K562 (cell line): ENCODE results near the gene ATAD3B. TPM values are rescaled to one million over a fixed set of nuclear protein-coding genes. Genes with fewer than 3 reads are reported as not detected.
A peak's percentile ranks its signal among the peaks of the same experiment; 100 is the strongest.
"Not testable (repeated sequence)": the region's sequence is repeated elsewhere in the genome, so short reads cannot be mapped to it uniquely, and the experiment has no call there.

Experiments used
- ATAC-seq: fragments of 200-7000 bp; cut with Tn5 transposase; 3 replicates; pipeline ENCODE4 v1.9.1; 2020; ENCODE audit warnings: moderate library complexity
- BruUV-seq: library from RNA; stranded (reverse); fragments of 400-500 nt; replicated peaks from 2 replicates; lab custom pipeline; 2021; lab: Mats Ljungman, UMichigan
- CTCF ChIA-PET: fragments of 300-600 bp; formaldehyde crosslinking; extraction: SDS; loops from one replicate; lab custom pipeline; 2021; ENCODE audit warnings: low intra/inter-chr PET ratio; lab: Yijun Ruan, JAX
- POLR2A ChIA-PET: fragments of 300-600, 350-650 bp; sonication (Branson Sonifier 250); formaldehyde crosslinking; extraction: SDS; loops from one replicate; lab custom pipeline; 2021; ENCODE audit warnings: antibody characterized with exemption, inconsistent platforms; lab: Yijun Ruan, JAX
- DNase-seq, 4 experiments: peaks; one replicate each; pipeline versions ENCODE4 v3.0.0 to v3.0.0-alpha.2; 2011 to 2018; ENCODE audit warnings: low spot score in 3 of 4, mixed read lengths in 3 of 4; ENCODE audit errors: extremely low read depth in 1 of 4
- FAIRE-seq: peaks from 2 replicates; lab custom pipeline; 2011; peaks lifted over from hg19 to GRCh38; lab: Jason Lieb, UNC
- H2AFZ ChIP-seq: 2 replicates; pipeline ENCODE4 v1.6.0; 2011; ENCODE audit warnings: low read depth, low read length, control low read depth, inconsistent platforms
- H3K27ac ChIP-seq: fragments of 200-600 bp; 3 replicates; pipeline ENCODE4 v1.8.0; 2011; ENCODE audit warnings: low read depth, mild to moderate bottlenecking, control low read depth, inconsistent platforms, low read length, moderate library complexity, mixed read lengths; ENCODE audit errors: extremely low read depth
- H3K27me3 ChIP-seq, 2 experiments: fragments of 300-600 bp in 1 of 2; 2 replicates in 1 of 2; 3 replicates in 1 of 2; pipeline versions ENCODE4 v1.6.0 to v1.8.0; 2011; ENCODE audit warnings: inconsistent platforms in 2 of 2, low read length in 2 of 2, mild to moderate bottlenecking in 1 of 2, mixed read lengths in 1 of 2, moderate library complexity in 1 of 2; ENCODE audit not compliant: control insufficient read depth in 2 of 2, insufficient read depth in 2 of 2
- H3K36me3 ChIP-seq: fragments of 300-600 bp; 3 replicates; pipeline ENCODE4 v1.8.0; 2011; ENCODE audit warnings: mild to moderate bottlenecking, low read length, inconsistent platforms; ENCODE audit not compliant: control insufficient read depth, insufficient read depth
- H3K4me1 ChIP-seq, 2 experiments: fragments of 200-600 bp in 1 of 2; replicated peaks in 1 of 2; 2 replicates in 1 of 2; 3 replicates in 1 of 2; pipeline versions ENCODE4 v1.5.1 to v1.8.0; 2011; ENCODE audit warnings: inconsistent platforms in 2 of 2, low read length in 2 of 2, mild to moderate bottlenecking in 1 of 2, mixed read lengths in 1 of 2, moderate library complexity in 1 of 2; ENCODE audit not compliant: control insufficient read depth in 2 of 2, insufficient read depth in 2 of 2
- H3K4me2 ChIP-seq: 2 replicates; pipeline ENCODE4 v1.6.1; 2011; ENCODE audit warnings: low read length, control low read depth, inconsistent platforms, mixed read lengths; ENCODE audit not compliant: insufficient read depth
- H3K4me3 ChIP-seq: fragments of 200-600 bp; sonication (generic), shearing (Covaris generic); 2 replicates; pipeline ENCODE4 v1.5.1; 2016; ENCODE audit warnings: control low read depth, inconsistent platforms
- H3K79me2 ChIP-seq: fragments of 200-600 bp; 3 replicates; pipeline ENCODE4 v1.8.0; 2011; ENCODE audit warnings: low read length, inconsistent platforms; ENCODE audit not compliant: control insufficient read depth, insufficient read depth
- H3K9ac ChIP-seq, 2 experiments: 2 replicates each; pipeline versions ENCODE4 v1.6.0 to v1.6.1; 2011; ENCODE audit warnings: low read depth in 2 of 2, low read length in 2 of 2, control low read depth in 1 of 2, inconsistent platforms in 1 of 2, mild to moderate bottlenecking in 1 of 2, mixed read lengths in 1 of 2; ENCODE audit not compliant: insufficient read depth in 1 of 2
- H3K9me1 ChIP-seq: one replicate; pipeline ENCODE4 v1.6.0; 2011; ENCODE audit warnings: inconsistent platforms, mild to moderate bottlenecking, low read length, moderate library complexity; ENCODE audit not compliant: control insufficient read depth, insufficient read depth
- H3K9me3 ChIP-seq: replicated peaks from 2 replicates; pipeline ENCODE4 v1.5.1; 2011; ENCODE audit warnings: low read depth, low read length, inconsistent platforms; ENCODE audit not compliant: control insufficient read depth, insufficient read depth
- H4K20me1 ChIP-seq: replicated peaks from 2 replicates; pipeline ENCODE4 v1.6.1; 2011; ENCODE audit warnings: low read length, inconsistent platforms, mixed read lengths; ENCODE audit not compliant: control insufficient read depth, insufficient read depth
- MBD1 ChIP-seq: fragments of 250-450 bp; sonication (Bioruptor Pico); IDR thresholded peaks from 2 replicates; pipeline ENCODE4 v1.8.0; 2022; ENCODE audit warnings: inconsistent platforms
- PHF20 ChIP-seq: fragments of 450-650 bp; IDR thresholded peaks from 2 replicates; pipeline ENCODE4 v1.6.1; 2018; ENCODE audit not compliant: partially characterized antibody
- WGBS: fragments of 100-300 bp; shearing (Covaris generic); methylation state at CpG from one replicate; pipeline ENCODE4 v1.1.6; 2016; ENCODE audit warnings: low coverage, mixed read lengths; ENCODE audit not compliant: insufficient coverage; ENCODE audit errors: missing lambda C conversion rate; 5-methylcytosine and 5-hydroxymethylcytosine counted together
- in situ Hi-C: fragments of 300-500 bp; cut with MboI; formaldehyde crosslinking; loops from 4 replicates; pipeline ENCODE4 v1.15.0; 2018; ENCODE audit warnings: inconsistent platforms, mixed read lengths
- intact Hi-C: fragments of 100-400 bp; cut with micrococcal nuclease; formaldehyde crosslinking; loops from 2 replicates; pipeline ENCODE4 v1.14.2; 2022
- polyA plus RNA-seq, 8 experiments: library from polyadenylated mRNA; depleted of rRNA in 4 of 8; stranded (reverse) in 5 of 8; unstranded in 3 of 8; fragments of >200 nt; fragmentation: Nextera tagmentation in 2 of 8; fragmentation: Illumina TruSeq in 1 of 8; extraction: Ambion mirVana in 2 of 8; extraction: Trizol in 1 of 8; gene quantifications; 2 replicates each; pipeline versions ENCODE4 v1.2.1 to v1.2.3, GENCODE V29; 2011 to 2014; ENCODE audit warnings: inconsistent platforms in 1 of 8, missing spikeins in 1 of 8
- total RNA-seq, 7 experiments: library from RNA; depleted of rRNA in 6 of 7; stranded (reverse); fragments of >200 nt in 6 of 7; fragmentation: Illumina TruSeq in 2 of 7; extraction: Trizol in 2 of 7; gene quantifications; 2 replicates each; pipeline versions ENCODE4 v1.2.1 to v1.2.3, GENCODE V29; 2011 to 2021; ENCODE audit warnings: low replicate concordance in 1 of 7

The ATAD3B gene
- total and polyA plus RNA-seq, 9 of the 15 experiments (the other 6 are each of a cell fraction or from before 2014, with no cell fraction given), result 0.07 to 113 (median 27.7) TPM

- BruUV-seq, result TSS peak; percentile 94
Measured at GRCh38 chr1:1505801-1506200, 34.2 kb downstream of the ATAD3B start.

More at GRCh38 chr1:1505801-1506200, 34.2 kb downstream of the ATAD3B start:
- ATAC-seq, H3K79me2 ChIP-seq, H3K27me3 ChIP-seq, DNase-seq, H3K9me1 ChIP-seq, H3K36me3 ChIP-seq, H3K4me3 ChIP-seq, in situ Hi-C loops, FAIRE-seq, H4K20me1 ChIP-seq, H3K9me3 ChIP-seq: not testable (repeated sequence)
- TF ChIP-seq MBD1 (CRISPR knock-in tag), result peak; percentile 76; the same call in 1 of the 2 replicates
- TF ChIP-seq PHF20, result peak; percentile 6
- intact Hi-C loops, result loop anchor here (10.0 kb wide), 1 partner anchor 131 kb away; the partner anchor contains the start of gene AURKAIP1
- Histone ChIP-seq H3K4me1 (peaks cover 8 to 18% of the 10 kb centered on the region in 2 experiments; a peak in 3 of 5 replicates), H3K27ac (peak overlapping the region; percentile 74), H3K4me2 (peak overlapping the region; percentile 67), H2AFZ (peak overlapping the region; percentile 69), H3K9ac (peak overlapping the region; percentile 41 to 61; a peak in 2 of 4 replicates)
- CTCF ChIA-PET, result interaction anchor here (1.4 kb wide), 1 partner anchor 156 kb away, joined by 5 read pairs; the partner anchor contains the start of gene DVL1
- POLR2A ChIA-PET, result interaction anchor here (0.6 to 2.0 kb wide), 5 partner anchors 98 to 223 kb away, joined by 3 to 11 read pairs (median 3); partner anchors contain the start of gene AURKAIP1
- 88% methylated on average over 5 of the region's 5 CpGs for WGBS
